HG02938 (cell line): ENCODE measurements around the gene CSGALNACT2.

Experiments
- ATAC-seq: cut with Tn5 transposase; IDR thresholded peaks from one replicate; pipeline ENCODE4 v1.9.1; 2021; ENCODE audit warnings: mild to moderate bottlenecking, moderate library complexity; ENCODE audit not compliant: unreplicated experiment

CSGALNACT2 gene

GRCh38 chr10:43123361-43124093 lies 14.7 kb upstream of the CSGALNACT2 start:
- ATAC-seq, result no peak

- no peak for ATAC-seq
These were observed 14.1 kb upstream of the CSGALNACT2 start for GRCh38 chr10:43124094-43124521.

GRCh38 chr10:43124574-43125273 lies 13.5 kb upstream of the CSGALNACT2 start:
- ATAC-seq, result no peak

GRCh38 chr10:43125274-43125845 lies 12.9 kb upstream of the CSGALNACT2 start:
- ATAC-seq, result no peak

DNA sequence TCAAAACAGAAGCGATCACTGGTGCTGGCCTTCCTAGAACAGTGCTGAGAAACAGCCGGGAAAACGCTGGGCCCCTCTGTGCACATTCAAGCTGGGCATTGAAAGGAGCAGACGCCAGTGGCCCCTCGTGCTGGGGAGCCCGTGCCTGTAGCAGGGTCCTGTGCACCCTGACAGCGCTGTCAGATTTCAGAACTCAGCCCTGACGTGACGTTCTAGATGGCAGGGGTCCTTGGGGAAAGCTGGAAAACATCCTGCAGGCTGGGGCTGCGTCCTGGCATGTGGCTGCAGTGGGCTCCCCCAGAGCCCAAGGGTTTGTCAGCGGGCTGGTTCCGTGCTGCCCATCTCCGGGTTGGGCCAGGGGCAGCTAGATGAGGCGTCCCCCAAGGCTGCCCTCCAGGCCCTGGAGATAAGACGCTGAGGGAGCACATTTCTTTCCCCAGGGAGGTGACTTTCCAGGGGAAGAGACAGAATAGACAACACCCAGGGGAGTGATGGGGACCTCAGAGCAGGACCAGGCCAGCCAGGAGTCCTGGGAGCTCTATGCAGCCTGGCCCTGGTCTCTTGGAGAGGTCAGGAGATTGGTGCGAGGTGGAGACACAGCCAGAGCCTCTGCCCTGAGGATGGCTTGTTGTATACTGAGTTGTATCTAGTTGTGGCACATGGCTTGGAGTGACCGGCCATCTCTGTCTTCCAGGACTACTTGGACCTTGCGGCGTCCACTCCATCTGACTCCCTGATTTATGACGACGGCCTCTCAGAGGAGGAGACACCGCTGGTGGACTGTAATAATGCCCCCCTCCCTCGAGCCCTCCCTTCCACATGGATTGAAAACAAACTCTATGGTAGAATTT lies 12.1 kb upstream of the CSGALNACT2 start:
- ATAC-seq, result no peak

GRCh38 chr10:43126759-43127424 lies 11.4 kb upstream of the CSGALNACT2 start:
- peak; percentile 38 for ATAC-seq

DNA sequence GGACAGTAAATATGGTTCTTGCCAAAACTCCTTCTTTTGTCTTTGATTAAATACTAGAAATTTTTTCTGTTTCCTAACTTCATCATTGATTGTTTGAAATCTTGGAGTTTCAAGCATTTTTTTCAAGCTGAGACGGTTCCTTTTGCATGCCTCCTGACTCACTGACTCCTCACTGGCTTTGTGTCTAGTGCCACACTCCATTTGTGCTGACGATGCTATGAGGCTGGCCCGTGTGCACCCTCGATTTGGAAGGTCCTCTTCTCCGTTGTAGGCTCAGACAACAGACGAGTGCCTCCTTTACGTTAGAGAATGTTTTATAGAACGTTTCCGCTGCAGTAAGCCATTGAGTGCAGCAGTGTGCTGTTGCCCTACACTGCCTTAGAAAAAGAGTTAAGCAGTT lies 10.8 kb upstream of the CSGALNACT2 start:
- ATAC-seq, result no peak

- ATAC-seq, result no peak
These were observed 9.9 kb upstream of the CSGALNACT2 start for GRCh38 chr10:43128331-43128730.

DNA sequence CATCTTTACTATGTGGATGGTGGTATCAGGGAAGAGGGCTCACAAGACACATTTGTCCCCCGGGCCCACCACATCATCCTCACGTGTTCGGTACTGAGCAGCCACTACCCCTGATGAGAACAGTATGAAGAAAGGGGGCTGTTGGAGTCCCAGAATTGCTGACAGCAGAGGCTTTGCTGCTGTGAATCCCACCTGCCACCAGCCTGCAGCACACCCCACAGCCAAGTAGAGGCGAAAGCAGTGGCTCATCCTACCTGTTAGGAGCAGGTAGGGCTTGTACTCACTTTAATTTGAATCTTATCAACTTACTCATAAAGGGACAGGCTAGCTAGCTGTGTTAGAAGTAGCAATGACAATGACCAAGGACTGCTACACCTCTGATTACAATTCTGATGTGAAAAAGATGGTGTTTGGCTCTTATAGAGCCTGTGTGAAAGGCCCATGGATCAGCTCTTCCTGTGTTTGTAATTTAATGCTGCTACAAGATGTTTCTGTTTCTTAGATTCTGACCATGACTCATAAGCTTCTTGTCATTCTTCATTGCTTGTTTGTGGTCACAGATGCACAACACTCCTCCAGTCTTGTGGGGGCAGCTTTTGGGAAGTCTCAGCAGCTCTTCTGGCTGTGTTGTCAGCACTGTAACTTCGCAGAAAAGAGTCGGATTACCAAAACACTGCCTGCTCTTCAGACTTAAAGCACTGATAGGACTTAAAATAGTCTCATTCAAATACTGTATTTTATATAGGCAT lies 9.1 kb upstream of the CSGALNACT2 start:
- ATAC-seq, result peak; percentile 55

DNA sequence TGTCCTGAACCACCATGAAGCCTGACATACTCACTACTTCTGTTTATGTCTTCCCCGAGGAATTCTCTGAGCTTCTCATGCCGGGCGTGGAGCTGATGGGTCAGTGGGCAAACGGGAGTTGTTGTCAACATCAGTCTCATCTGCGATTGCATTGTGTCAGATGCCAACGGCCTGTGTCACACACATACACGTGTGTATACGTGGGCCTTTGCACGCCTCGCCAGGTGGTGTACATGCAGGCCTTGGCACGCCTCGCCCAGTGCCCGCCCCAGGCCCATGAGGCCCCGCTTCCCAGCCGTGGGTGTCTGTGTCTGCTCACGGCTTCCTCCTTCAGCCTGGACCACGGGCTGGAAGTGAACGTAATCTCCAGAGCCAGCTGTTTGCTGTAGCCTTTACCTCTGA lies 7.5 kb upstream of the CSGALNACT2 start:
- ATAC-seq, result no peak

DNA sequence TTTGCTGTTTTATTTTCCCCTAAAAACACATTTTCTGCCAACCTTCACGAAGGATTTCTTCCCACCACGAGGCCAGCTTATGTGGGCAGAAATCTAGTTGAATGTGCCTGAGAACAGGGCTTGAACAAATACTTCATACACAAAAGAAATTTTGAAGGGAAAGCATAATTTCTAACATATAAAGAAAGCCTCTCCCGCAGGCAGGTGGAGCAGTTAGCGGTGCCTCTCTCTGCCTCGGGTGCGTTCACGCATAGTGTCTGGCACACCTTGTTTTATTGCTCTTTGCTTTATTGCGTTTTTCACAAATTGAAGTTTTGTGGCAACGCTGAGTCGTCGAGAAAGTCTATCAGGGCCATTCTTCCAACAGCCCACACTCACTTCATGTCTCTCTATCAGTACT lies 7.0 kb upstream of the CSGALNACT2 start:
- ATAC-seq, result no peak

- no peak for ATAC-seq
These were observed 6.3 kb upstream of the CSGALNACT2 start for GRCh38 chr10:43131906-43132305.

DNA sequence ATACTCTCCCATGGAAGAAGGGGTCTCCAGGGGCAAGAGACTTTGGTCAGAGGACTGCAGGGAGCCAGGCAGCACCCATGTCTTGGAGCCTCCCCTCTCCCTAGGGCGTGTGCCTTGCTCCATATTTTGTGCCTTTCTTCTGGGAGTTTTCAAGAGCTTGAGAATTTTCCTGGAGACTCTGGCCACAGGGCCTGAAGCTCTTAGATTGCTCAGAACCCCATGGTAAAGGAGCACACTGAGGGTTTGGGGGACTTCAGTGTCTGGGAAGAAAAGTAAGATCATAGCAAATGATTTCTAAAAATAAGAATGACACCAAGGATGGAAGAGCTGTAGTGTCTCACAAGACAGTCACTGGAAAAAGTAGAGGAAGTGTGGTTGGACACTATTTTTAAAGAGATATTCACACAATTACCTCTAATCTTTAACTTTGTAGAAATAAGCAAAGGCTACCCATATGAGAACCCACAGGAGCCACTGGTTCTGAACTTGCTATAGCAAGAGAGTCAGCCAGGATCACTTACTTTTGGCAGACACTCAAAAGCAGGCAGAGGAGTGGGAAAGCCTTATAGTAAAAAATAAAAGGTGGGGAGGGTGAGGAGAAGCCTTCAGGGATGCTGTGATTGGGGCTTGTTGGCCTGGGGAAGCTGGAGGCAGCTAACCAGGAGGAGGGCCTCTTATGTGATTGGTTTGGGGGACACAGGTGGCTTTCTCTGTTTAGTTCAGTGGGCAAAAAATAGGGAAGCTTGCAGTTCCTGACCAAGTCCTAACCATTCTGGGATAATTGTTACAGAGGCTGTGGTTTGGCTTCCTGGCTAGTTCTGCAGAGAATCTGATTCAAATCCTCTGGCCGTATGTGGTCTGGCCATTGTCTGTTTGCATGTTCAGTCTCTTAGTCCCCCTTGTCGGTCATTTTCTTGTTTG lies 5.1 kb upstream of the CSGALNACT2 start:
- no peak for ATAC-seq

- ATAC-seq, result no peak
These were observed 3.9 kb upstream of the CSGALNACT2 start for GRCh38 chr10:43134126-43134905.

DNA sequence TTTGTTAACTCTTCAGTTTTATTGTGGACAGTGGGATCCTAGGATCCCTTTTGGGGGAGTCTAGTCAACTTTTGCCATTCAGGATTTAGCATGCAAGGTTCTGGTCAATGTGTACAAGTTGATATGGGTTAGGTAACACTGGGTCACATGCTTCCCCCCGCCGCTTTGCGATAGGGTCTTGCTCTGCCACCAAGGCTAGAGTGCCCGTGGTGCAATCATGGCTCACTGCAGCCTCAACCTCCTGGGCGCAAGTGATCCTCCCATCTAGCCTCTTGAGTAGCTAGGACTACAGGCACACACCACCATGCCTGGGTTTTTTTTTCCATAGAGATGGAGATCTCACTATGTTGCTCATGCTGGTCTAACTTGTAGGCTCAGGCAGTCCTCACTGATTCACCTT lies 3.2 kb upstream of the CSGALNACT2 start:
- ATAC-seq, result no peak

DNA sequence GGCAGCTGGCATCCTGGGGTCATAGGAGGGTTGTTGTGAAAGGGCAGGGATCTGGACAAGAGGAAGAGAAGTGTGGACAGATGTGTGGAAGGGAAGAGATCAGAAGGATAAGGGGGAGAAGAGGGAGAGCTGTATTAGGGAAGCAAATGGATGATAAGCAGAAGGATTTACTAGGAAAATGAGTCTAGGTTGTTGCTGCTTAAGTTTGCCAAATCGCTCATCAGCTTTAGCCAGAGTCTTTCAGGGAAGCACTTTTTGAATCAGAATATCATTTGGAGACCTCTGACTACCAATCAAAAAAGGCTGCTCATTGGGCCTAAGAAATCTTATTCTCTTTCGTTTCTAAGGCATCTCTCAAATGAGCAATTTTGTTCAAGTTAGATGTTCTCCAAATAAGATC lies 2.6 kb upstream of the CSGALNACT2 start:
- ATAC-seq, result no peak

DNA sequence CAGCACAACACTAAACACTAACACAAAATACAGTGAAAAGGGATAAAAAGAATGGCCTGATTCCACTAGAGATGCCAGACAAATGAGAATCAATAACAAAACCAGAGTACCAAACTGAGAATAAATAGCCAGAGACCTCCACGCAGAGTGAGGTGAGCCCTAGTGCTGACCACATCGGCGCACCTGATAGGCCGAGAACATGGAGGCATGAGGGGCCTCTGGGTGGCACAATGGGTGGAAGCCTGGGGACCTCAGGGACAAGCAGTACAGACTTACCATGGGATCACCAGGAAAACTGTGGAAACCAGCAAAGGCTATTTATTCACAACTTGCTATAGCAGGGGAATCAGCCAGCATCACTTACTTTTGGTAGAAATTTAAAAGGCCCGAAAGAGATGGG lies 1.8 kb upstream of the CSGALNACT2 start:
- ATAC-seq, result no peak
